ENCODE data around the gene ITGA8. TPM values are rescaled to one million over a fixed set of nuclear protein-coding genes. Genes with fewer than 3 reads are reported as not detected.

Gene ITGA8
- total and polyA plus RNA-seq, 9 of the 15 experiments (the other 6 are each of a cell fraction or from before 2014, with no cell fraction given), result 0.01 to 0.07 (median 0.04) TPM; not detected in 5

GRCh38 chr10:15743443-15743842, 23.7 kb upstream of the ITGA8 start:
- no peak overlapping the region for H3K9ac ChIP-seq (ENCODE audit: insufficient read depth in 1 of 2, low read depth in 2 of 2, low read length in 2 of 2)
- H3K9me3 ChIP-seq (replicated peaks; ENCODE audit: control insufficient read depth, insufficient read depth, low read depth, low read length), result no peaks in the 10 kb centered on the region
- no peaks in the 10 kb centered on the region for H4K20me1 ChIP-seq (replicated peaks; ENCODE audit: control insufficient read depth, insufficient read depth, low read length)
- DNase-seq (ENCODE audit: extremely low read depth in 1 of 4, low spot score in 3 of 4) (no peak), ATAC-seq (no peak), FAIRE-seq (no peak)
- CTCF ChIA-PET (ENCODE audit: low intra/inter-chr PET ratio), result no interaction called here
- H3K27ac ChIP-seq (ENCODE audit: extremely low read depth, low read depth, low read length), result no peak overlapping the region
- H3K27me3 ChIP-seq (ENCODE audit: control insufficient read depth in 2 of 2, insufficient read depth in 2 of 2, low read length in 2 of 2), result peaks cover 2 to 5% of the 10 kb centered on the region in 2 experiments; a peak in 3 of 5 replicates
- no peaks in the 10 kb centered on the region for H3K4me1 ChIP-seq (replicated peaks in 1 of 2; ENCODE audit: control insufficient read depth in 2 of 2, insufficient read depth in 2 of 2, low read length in 2 of 2)
- TF ChIP-seq ZC3H4 (CRISPR knock-in tag; IDR thresholded peaks at IDR 0.05; ENCODE audit: borderline replicate concordance) (no peak), TSHZ1 (CRISPR knock-in tag; IDR thresholded peaks at IDR 0.05) (no peak)
- H3K36me3 ChIP-seq (ENCODE audit: control insufficient read depth, insufficient read depth, low read length), result no peaks in the 10 kb centered on the region
- H3K4me2 ChIP-seq (ENCODE audit: insufficient read depth, low read length), result no peak overlapping the region
- no TSS peak for BruUV-seq (replicated peaks)
- in situ Hi-C loops (cut with MboI) (no loop called here), intact Hi-C loops (cut with micrococcal nuclease) (no loop called here)
- no peak overlapping the region for H3K4me3 ChIP-seq
- no peaks in the 10 kb centered on the region for H3K79me2 ChIP-seq (ENCODE audit: control insufficient read depth, insufficient read depth, low read length)
- H3K9me1 ChIP-seq (ENCODE audit: control insufficient read depth, insufficient read depth, low read length), result no peaks in the 10 kb centered on the region
- H2AFZ ChIP-seq (ENCODE audit: low read depth, low read length), result no peak overlapping the region
- WGBS (ENCODE audit: insufficient coverage, low coverage, missing lambda C conversion rate), result 23% methylated on average over 2 of the region's 2 CpGs
- POLR2A ChIA-PET, result no interaction called here

GRCh38 chr10:15742836-15743235, 23.1 kb upstream of the ITGA8 start:
- ChIA-PET CTCF (ENCODE audit: low intra/inter-chr PET ratio) (no interaction called here), POLR2A (no interaction called here)
- FAIRE-seq (no peak), ATAC-seq (no peak), DNase-seq (ENCODE audit: extremely low read depth in 1 of 4, low spot score in 3 of 4) (no peak)
- Histone ChIP-seq H3K27ac (ENCODE audit: extremely low read depth, low read depth, low read length) (no peak overlapping the region), H3K4me3 (no peak overlapping the region), H2AFZ (ENCODE audit: low read depth, low read length) (no peak overlapping the region), H4K20me1 (replicated peaks; ENCODE audit: control insufficient read depth, insufficient read depth, low read length) (no peaks in the 10 kb centered on the region), H3K9ac (ENCODE audit: insufficient read depth in 1 of 2, low read depth in 2 of 2, low read length in 2 of 2) (no peak overlapping the region), H3K4me1 (replicated peaks in 1 of 2; ENCODE audit: control insufficient read depth in 2 of 2, insufficient read depth in 2 of 2, low read length in 2 of 2) (no peaks in the 10 kb centered on the region), H3K36me3 (ENCODE audit: control insufficient read depth, insufficient read depth, low read length) (no peaks in the 10 kb centered on the region), H3K4me2 (ENCODE audit: insufficient read depth, low read length) (no peak overlapping the region), H3K9me3 (replicated peaks; ENCODE audit: control insufficient read depth, insufficient read depth, low read depth, low read length) (no peaks in the 10 kb centered on the region), H3K27me3 (ENCODE audit: control insufficient read depth in 2 of 2, insufficient read depth in 2 of 2, low read length in 2 of 2) (peaks cover 2 to 5% of the 10 kb centered on the region in 2 experiments; a peak in 3 of 5 replicates), H3K9me1 (ENCODE audit: control insufficient read depth, insufficient read depth, low read length) (no peaks in the 10 kb centered on the region), H3K79me2 (ENCODE audit: control insufficient read depth, insufficient read depth, low read length) (no peaks in the 10 kb centered on the region)
- BruUV-seq (replicated peaks), result no TSS peak
- in situ Hi-C loops (cut with MboI) (no loop called here), intact Hi-C loops (cut with micrococcal nuclease) (no loop called here)
- 13% methylated on average over 3 of the region's 3 CpGs for WGBS (ENCODE audit: insufficient coverage, low coverage, missing lambda C conversion rate)
- no peak for TF ChIP-seq DACH1 (IDR thresholded peaks at IDR 0.05; ENCODE audit: partially characterized antibody)
- TF ChIP-seq FOXA3 (CRISPR knock-in tag; conservative IDR thresholded peaks at IDR 0.05 in 1 of 2, IDR thresholded peaks at IDR 0.05 in 1 of 2), result no peak
- no peak for TF ChIP-seq RERE (CRISPR knock-in tag; IDR thresholded peaks at IDR 0.05; ENCODE audit: borderline replicate concordance)
- no peak for TF ChIP-seq LEF1 (IDR thresholded peaks at IDR 0.05)
- no peak for TF ChIP-seq ARID1B (IDR thresholded peaks at IDR 0.05)
